ENCODE measurements around the gene PTBP1. TPM values are rescaled to one million over a fixed set of nuclear protein-coding genes. Genes with fewer than 3 reads are reported as not detected.
"Not testable (repeated sequence)": the region's sequence is repeated elsewhere in the genome, so short reads cannot be mapped to it uniquely, and the experiment has no call there.

Gene PTBP1
- total RNA-seq, 2 experiments from 2014 or later = 315 to 479 TPM

- H3K9me3 ChIP-seq (ENCODE audit: low read length) = no peaks in the 10 kb centered on the region
- no peaks in the 10 kb centered on the region for H3K9me2 ChIP-seq (ENCODE audit: insufficient read depth, low read length)
- no peaks in the 10 kb centered on the region for H3K4me1 ChIP-seq (ENCODE audit: insufficient read depth, low read length, poor library complexity, severe bottlenecking)
- DNase-seq (ENCODE audit: low spot score) = no peak
- TF ChIP-seq EZH2phosphoT487 (IDR thresholded peaks at IDR 0.05; ENCODE audit: borderline replicate concordance, low read depth, low read length) = no peak
- TF ChIP-seq, protein P1, sequence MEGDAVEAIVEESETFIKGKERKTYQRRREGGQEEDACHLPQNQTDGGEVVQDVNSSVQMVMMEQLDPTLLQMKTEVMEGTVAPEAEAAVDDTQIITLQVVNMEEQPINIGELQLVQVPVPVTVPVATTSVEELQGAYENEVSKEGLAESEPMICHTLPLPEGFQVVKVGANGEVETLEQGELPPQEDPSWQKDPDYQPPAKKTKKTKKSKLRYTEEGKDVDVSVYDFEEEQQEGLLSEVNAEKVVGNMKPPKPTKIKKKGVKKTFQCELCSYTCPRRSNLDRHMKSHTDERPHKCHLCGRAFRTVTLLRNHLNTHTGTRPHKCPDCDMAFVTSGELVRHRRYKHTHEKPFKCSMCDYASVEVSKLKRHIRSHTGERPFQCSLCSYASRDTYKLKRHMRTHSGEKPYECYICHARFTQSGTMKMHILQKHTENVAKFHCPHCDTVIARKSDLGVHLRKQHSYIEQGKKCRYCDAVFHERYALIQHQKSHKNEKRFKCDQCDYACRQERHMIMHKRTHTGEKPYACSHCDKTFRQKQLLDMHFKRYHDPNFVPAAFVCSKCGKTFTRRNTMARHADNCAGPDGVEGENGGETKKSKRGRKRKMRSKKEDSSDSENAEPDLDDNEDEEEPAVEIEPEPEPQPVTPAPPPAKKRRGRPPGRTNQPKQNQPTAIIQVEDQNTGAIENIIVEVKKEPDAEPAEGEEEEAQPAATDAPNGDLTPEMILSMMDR (conservative IDR thresholded peaks at IDR 0.05; ENCODE audit: low read length) = no peak
- no TSS peak for BruUV-seq (replicated peaks)
- CTCF ChIA-PET (ENCODE audit: unreplicated experiment) = no interaction called here
- POLR2A ChIA-PET = no interaction called here
- H4K20me1 ChIP-seq (ENCODE audit: insufficient read depth, low read length) = no peaks in the 10 kb centered on the region; the same call in 1 of the 2 replicates
- H3K4me2 ChIP-seq (ENCODE audit: low read length) = no peak overlapping the region
- intact Hi-C loops (cut with micrococcal nuclease; ENCODE audit: unreplicated experiment) = no loop called here
- H3K36me3 ChIP-seq (ENCODE audit: insufficient read depth, low read length) = no peaks in the 10 kb centered on the region
- H3K4me3 ChIP-seq (ENCODE audit: low read depth, low read length, poor library complexity, severe bottlenecking) = no peak overlapping the region
- H2AFZ ChIP-seq (ENCODE audit: low read length) = no peak overlapping the region
- no peak overlapping the region for H3K27ac ChIP-seq (ENCODE audit: low read depth, low read length, poor library complexity, severe bottlenecking)
- no peaks in the 10 kb centered on the region for H3K79me2 ChIP-seq (ENCODE audit: insufficient read depth, low read depth, low read length)
Measured at GRCh38 chr19:850979-851335, 53.7 kb downstream of the PTBP1 start.

DNA sequence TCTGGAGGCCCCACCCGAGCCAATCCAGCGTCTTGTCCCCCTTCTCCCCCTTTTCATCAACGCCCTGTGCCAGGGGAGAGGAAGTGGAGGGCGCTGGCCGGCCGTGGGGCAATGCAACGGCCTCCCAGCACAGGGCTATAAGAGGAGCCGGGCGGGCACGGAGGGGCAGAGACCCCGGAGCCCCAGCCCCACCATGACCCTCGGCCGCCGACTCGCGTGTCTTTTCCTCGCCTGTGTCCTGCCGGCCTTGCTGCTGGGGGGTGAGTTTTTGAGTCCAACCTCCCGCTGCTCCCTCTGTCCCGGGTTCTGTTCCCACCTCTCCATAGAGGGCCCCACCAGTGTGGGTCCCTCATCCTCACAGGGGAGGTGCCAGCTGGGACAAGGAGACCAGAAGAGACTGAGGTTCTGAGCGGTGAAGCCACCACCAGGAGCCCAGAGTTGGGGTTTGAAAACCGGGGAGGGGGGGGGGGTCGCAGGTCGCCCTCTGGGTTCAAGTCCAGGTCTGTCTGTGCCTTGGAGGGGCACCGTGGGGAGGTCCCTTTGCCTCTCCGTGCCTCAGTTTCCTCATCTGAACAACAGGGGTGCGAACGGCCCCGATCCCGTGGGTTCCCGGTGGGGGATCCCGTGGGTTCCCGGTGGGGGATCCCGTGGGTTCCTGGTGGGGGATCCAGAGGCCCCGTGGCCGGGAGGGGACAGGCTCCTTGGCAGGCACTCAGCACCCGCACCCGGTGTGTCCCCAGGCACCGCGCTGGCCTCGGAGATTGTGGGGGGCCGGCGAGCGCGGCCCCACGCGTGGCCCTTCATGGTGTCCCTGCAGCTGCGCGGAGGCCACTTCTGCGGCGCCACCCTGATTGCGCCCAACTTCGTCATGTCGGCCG is 55.1 kb downstream of the PTBP1 start, which contains the start of gene ELANE:
ELANE (plus strand) TSS at position 168 of the 878 bp plus-strand sequence; CDS start at position 194, 26 bp downstream.
- Histone ChIP-seq H3K9me2 (ENCODE audit: insufficient read depth, low read length) (no peaks in the 10 kb centered on the region), H3K27ac (ENCODE audit: low read depth, low read length, poor library complexity, severe bottlenecking) (no peak within 1 kb of the TSS), H3K36me3 (ENCODE audit: insufficient read depth, low read length) (no peaks in the 10 kb centered on the region), H3K4me1 (ENCODE audit: insufficient read depth, low read length, poor library complexity, severe bottlenecking) (no peaks in the 10 kb centered on the region), H3K4me3 (ENCODE audit: low read depth, low read length, poor library complexity, severe bottlenecking) (no peak within 1 kb of the TSS), H4K20me1 (ENCODE audit: insufficient read depth, low read length) (no peaks in the 10 kb centered on the region; the same call in 1 of the 2 replicates), H3K9me3 (ENCODE audit: low read length) (no peaks in the 10 kb centered on the region), H2AFZ (ENCODE audit: low read length) (no peak within 1 kb of the TSS), H3K4me2 (ENCODE audit: low read length) (no peak within 1 kb of the TSS), H3K79me2 (ENCODE audit: insufficient read depth, low read depth, low read length) (no peaks in the 10 kb centered on the region)
- POLR2A ChIA-PET = no interaction called here
- BruUV-seq (replicated peaks) = no TSS peak
- DNase-seq (ENCODE audit: low spot score) = no peak
- TF ChIP-seq, protein P1 (conservative IDR thresholded peaks at IDR 0.05; ENCODE audit: low read length) = no peak
- TF ChIP-seq EZH2phosphoT487 (IDR thresholded peaks at IDR 0.05; ENCODE audit: borderline replicate concordance, low read depth, low read length) = no peak
- intact Hi-C loops (cut with micrococcal nuclease; ENCODE audit: unreplicated experiment) = no loop called here
- CTCF ChIA-PET (ENCODE audit: unreplicated experiment) = no interaction called here

DNA sequence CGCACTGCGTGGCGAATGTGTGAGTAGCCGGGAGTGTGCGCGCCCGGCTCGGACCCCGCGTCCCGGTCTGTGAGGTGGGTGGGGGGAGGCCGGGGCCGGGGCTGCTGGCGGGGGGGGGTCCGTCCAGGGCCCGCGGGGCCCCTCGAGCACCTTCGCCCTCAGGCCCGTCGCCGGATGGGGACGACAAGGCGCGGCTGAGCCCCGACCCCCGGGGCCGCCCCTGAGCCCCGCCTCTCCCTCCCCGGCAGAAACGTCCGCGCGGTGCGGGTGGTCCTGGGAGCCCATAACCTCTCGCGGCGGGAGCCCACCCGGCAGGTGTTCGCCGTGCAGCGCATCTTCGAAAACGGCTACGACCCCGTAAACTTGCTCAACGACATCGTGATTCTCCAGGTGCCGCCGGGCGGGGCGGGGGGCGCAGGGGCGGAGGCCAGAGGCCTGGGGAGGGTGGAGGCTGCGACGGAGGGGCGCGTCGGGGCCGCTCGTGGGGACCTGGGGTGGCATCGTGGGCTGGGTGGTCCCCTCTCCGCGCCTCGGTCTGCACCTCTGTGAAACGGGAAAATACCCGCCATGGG is 55.8 kb downstream of the PTBP1 start:
- no peaks in the 10 kb centered on the region for H3K9me3 ChIP-seq (ENCODE audit: low read length)

DNA sequence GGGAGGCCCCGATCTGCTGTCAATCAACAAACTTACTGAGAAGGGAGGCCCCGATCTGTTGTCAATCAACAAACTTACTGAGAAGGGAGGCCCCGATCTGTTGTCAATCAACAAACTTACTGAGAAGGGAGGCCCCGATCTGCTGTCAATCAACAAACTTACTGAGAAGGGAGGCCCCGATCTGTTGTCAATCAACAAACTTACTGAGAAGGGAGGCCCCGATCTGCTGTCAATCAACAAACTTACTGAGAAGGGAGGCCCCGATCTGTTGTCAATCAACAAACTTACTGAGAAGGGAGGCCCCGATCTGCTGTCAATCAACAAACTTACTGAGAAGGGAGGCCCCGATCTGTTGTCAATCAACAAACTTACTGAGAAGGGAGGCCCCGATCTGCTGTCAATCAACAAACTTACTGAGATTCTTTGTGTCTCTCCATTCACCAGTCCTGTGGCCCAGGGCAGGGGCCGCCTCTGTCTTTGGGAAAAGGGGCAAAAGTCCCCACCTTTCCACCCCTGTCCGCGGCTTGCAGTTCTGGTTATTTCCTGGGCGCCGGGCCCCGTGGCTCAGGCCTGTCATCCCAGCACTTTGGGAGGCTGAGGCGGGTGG is 56.5 kb downstream of the PTBP1 start:
- DNase-seq (ENCODE audit: low spot score); H3K79me2 ChIP-seq (ENCODE audit: insufficient read depth, low read depth, low read length); H3K4me3 ChIP-seq (ENCODE audit: low read depth, low read length, poor library complexity, severe bottlenecking); intact Hi-C loops (cut with micrococcal nuclease; ENCODE audit: unreplicated experiment); CTCF ChIA-PET (ENCODE audit: unreplicated experiment); BruUV-seq (replicated peaks); H3K36me3 ChIP-seq (ENCODE audit: insufficient read depth, low read length); H3K27ac ChIP-seq (ENCODE audit: low read depth, low read length, poor library complexity, severe bottlenecking); H2AFZ ChIP-seq (ENCODE audit: low read length); H3K9me3 ChIP-seq (ENCODE audit: low read length); H4K20me1 ChIP-seq (ENCODE audit: insufficient read depth, low read length); H3K4me1 ChIP-seq (ENCODE audit: insufficient read depth, low read length, poor library complexity, severe bottlenecking); POLR2A ChIA-PET; H3K4me2 ChIP-seq (ENCODE audit: low read length); H3K9me2 ChIP-seq (ENCODE audit: insufficient read depth, low read length): not testable (repeated sequence)

More for the DNA sequence above, 55.8 kb downstream of the PTBP1 start:
- CTCF ChIA-PET (ENCODE audit: unreplicated experiment) = no interaction called here
- Histone ChIP-seq H3K27ac (ENCODE audit: low read depth, low read length, poor library complexity, severe bottlenecking) (no peak overlapping the region), H3K4me2 (ENCODE audit: low read length) (no peak overlapping the region), H3K4me3 (ENCODE audit: low read depth, low read length, poor library complexity, severe bottlenecking) (no peak overlapping the region), H3K4me1 (ENCODE audit: insufficient read depth, low read length, poor library complexity, severe bottlenecking) (no peaks in the 10 kb centered on the region), H3K79me2 (ENCODE audit: insufficient read depth, low read depth, low read length) (no peaks in the 10 kb centered on the region), H2AFZ (ENCODE audit: low read length) (no peak overlapping the region), H4K20me1 (ENCODE audit: insufficient read depth, low read length) (no peaks in the 10 kb centered on the region; the same call in 1 of the 2 replicates), H3K36me3 (ENCODE audit: insufficient read depth, low read length) (no peaks in the 10 kb centered on the region), H3K9me2 (ENCODE audit: insufficient read depth, low read length) (no peaks in the 10 kb centered on the region)
- BruUV-seq (replicated peaks) = no TSS peak
- POLR2A ChIA-PET = no interaction called here
- DNase-seq (ENCODE audit: low spot score) = no peak
- TF ChIP-seq, protein P1 (conservative IDR thresholded peaks at IDR 0.05; ENCODE audit: low read length) = no peak
- no peak for TF ChIP-seq EZH2phosphoT487 (IDR thresholded peaks at IDR 0.05; ENCODE audit: borderline replicate concordance, low read depth, low read length)
- intact Hi-C loops (cut with micrococcal nuclease; ENCODE audit: unreplicated experiment) = no loop called here

Data from OCI-LY7 (cell line).